ENCODE data around the gene CCN2.

- TF ChIP-seq FOXM1 (IDR thresholded peaks at IDR 0.05; ENCODE audit: low read depth) (no peak), CTCF (IDR thresholded peaks at IDR 0.05) (no peak), RCOR1 (IDR thresholded peaks at IDR 0.05; ENCODE audit: low read length) (no peak), USF1 (IDR thresholded peaks at IDR 0.05; ENCODE audit: borderline replicate concordance, low read depth) (no peak), RAD21 (IDR thresholded peaks at IDR 0.05; ENCODE audit: low read length) (no peak), MEF2A (IDR thresholded peaks at IDR 0.05; ENCODE audit: borderline replicate concordance, low read depth) (no peak), NFIC (IDR thresholded peaks at IDR 0.05; ENCODE audit: borderline replicate concordance) (no peak)
Measured at GRCh38 chr6:131955876-131956275, 4.7 kb upstream of the CCN2 start.

Measured in SK-N-SH (cell line).